Small intestine (tissue), 7 donors: ENCODE results near the gene RAD51B. TPM values are rescaled to one million over a fixed set of nuclear protein-coding genes. Genes with fewer than 3 reads are reported as not detected.
"Not testable (repeated sequence)": the region's sequence is repeated elsewhere in the genome, so short reads cannot be mapped to it uniquely, and the experiment has no call there.

Experiments used
- DNase-seq, 2 donors: peaks; one replicate each; pipeline versions ENCODE4 v3.0.0 to v3.0.0-alpha.2; 2013
- FAIRE-seq: peaks from 2 replicates; lab custom pipeline; 2012; peaks lifted over from hg19 to GRCh38; lab: Jason Lieb, UNC
- H3K27ac ChIP-seq, 3 donors: one replicate each; pipeline ENCODE4 v1.5.1; 2013; ENCODE audit warnings: low read length in 2 of 3, mild to moderate bottlenecking in 2 of 3, control low read depth in 1 of 3, inconsistent platforms in 1 of 3, low read depth in 1 of 3, moderate library complexity in 1 of 3
- H3K27me3 ChIP-seq, 3 donors: one replicate each; pipeline ENCODE4 v1.6.1; 2013; ENCODE audit warnings: low read length in 3 of 3, inconsistent platforms in 1 of 3; ENCODE audit not compliant: control insufficient read depth in 3 of 3, insufficient read depth in 3 of 3
- H3K36me3 ChIP-seq, 3 donors: one replicate each; pipeline ENCODE4 v1.6.1; 2013; ENCODE audit warnings: low read length in 3 of 3, inconsistent platforms in 1 of 3, low read depth in 1 of 3, mild to moderate bottlenecking in 1 of 3, moderate library complexity in 1 of 3; ENCODE audit not compliant: control insufficient read depth in 3 of 3, insufficient read depth in 2 of 3
- H3K4me1 ChIP-seq, 3 donors: one replicate each; pipeline ENCODE4 v1.6.1; 2013; ENCODE audit warnings: low read length in 2 of 3, inconsistent platforms in 1 of 3, low read depth in 1 of 3, mild to moderate bottlenecking in 1 of 3, moderate library complexity in 1 of 3; ENCODE audit not compliant: control insufficient read depth in 3 of 3, insufficient read depth in 2 of 3
- H3K4me3 ChIP-seq, 3 donors: one replicate each; pipeline ENCODE4 v1.5.1; 2013; ENCODE audit warnings: low read length in 3 of 3, control low read depth in 1 of 3, inconsistent platforms in 1 of 3, low read depth in 1 of 3, mild to moderate bottlenecking in 1 of 3, moderate library complexity in 1 of 3
- H3K9me3 ChIP-seq, 2 donors: one replicate each; pipeline ENCODE4 v1.6.1; 2013; ENCODE audit warnings: low read depth in 1 of 2, low read length in 1 of 2; ENCODE audit not compliant: control insufficient read depth in 2 of 2, insufficient read depth in 1 of 2
- WGBS, 3 donors: extraction: QIAGEN DNeasy Blood & Tissue Kit; methylation state at CpG; one replicate each; pipeline ENCODE4 v1.1.7; 2013; 5-methylcytosine and 5-hydroxymethylcytosine counted together
- polyA plus RNA-seq, 4 donors: library from polyadenylated mRNA; stranded (reverse) in 3 of 4; unstranded in 1 of 4; fragments of 200-250 nt in 3 of 4; fragments of 120-200 nt in 1 of 4; gene quantifications; one replicate each; pipeline versions ENCODE4 v1.2.1 to v1.2.3, GENCODE V29; 2013
- donor health status: healthy with polysubstance abuse.
- donor health status: control.
- donor health status: control.
- donor health status: Bipolar disorder and iron deficiency.
- donor health status: healthy.

RAD51B gene
- polyA plus RNA-seq, 4 donors, result 1.1 to 9.0 (median 4.1) TPM

GRCh38 chr14:68217791-68218340 lies 398.3 kb downstream of the RAD51B start:
- Histone ChIP-seq H3K27ac (no peak overlapping the region), H3K36me3 (no peaks in the 10 kb centered on the region), H3K4me3 (no peak overlapping the region), H3K9me3 (no peaks in the 10 kb centered on the region), H3K27me3 (no peaks in the 10 kb centered on the region), H3K4me1 (peaks cover 0 to 14% (median 5%) of the 10 kb centered on the region in 3 donors)
- FAIRE-seq (no peak), DNase-seq (no peak)

GRCh38 chr14:68219407-68219806 lies 399.8 kb downstream of the RAD51B start:
- FAIRE-seq (no peak), DNase-seq (no peak)
- no peak overlapping the region for H3K4me3 ChIP-seq
- H3K36me3 ChIP-seq, result no peaks in the 10 kb centered on the region
- H3K27ac ChIP-seq, result no peak overlapping the region
- peaks cover 0 to 14% (median 5%) of the 10 kb centered on the region in 3 donors for H3K4me1 ChIP-seq
- no peaks in the 10 kb centered on the region for H3K9me3 ChIP-seq
- WGBS, 3 donors, result 96 to 97% (median 96%) methylated on average over 7 of the region's 7 CpGs
- no peaks in the 10 kb centered on the region for H3K27me3 ChIP-seq

GRCh38 chr14:68221046-68221445 lies 401.5 kb downstream of the RAD51B start:
- not testable (repeated sequence) for FAIRE-seq, H3K9me3 ChIP-seq, DNase-seq, H3K4me3 ChIP-seq, H3K27ac ChIP-seq, H3K4me1 ChIP-seq, H3K36me3 ChIP-seq, H3K27me3 ChIP-seq
- WGBS, 3 donors, result 96 to 97% (median 96%) methylated on average over 2 of the region's 2 CpGs

- DNase-seq (no peak), FAIRE-seq (no peak)
- H3K9me3 ChIP-seq, result no peaks in the 10 kb centered on the region
- no peaks in the 10 kb centered on the region for H3K36me3 ChIP-seq
- WGBS, 3 donors, result 95 to 98% (median 98%) methylated on average over 4 of the region's 4 CpGs
- no peaks in the 10 kb centered on the region for H3K27me3 ChIP-seq
- H3K27ac ChIP-seq, result no peak overlapping the region
- H3K4me1 ChIP-seq, result peaks cover 0 to under 1% (median 0%) of the 10 kb centered on the region in 3 donors
- H3K4me3 ChIP-seq, result no peak overlapping the region
Measured at GRCh38 chr14:68222154-68222553, 402.6 kb downstream of the RAD51B start.

- H3K4me3 ChIP-seq, result no peak overlapping the region
- DNase-seq, result no peak
- H3K27ac ChIP-seq, result no peak overlapping the region
- WGBS, 3 donors, result 94 to 97% (median 95%) methylated on average over 3 of the region's 3 CpGs
- FAIRE-seq, result no peak
- no peaks in the 10 kb centered on the region for H3K27me3 ChIP-seq
- H3K9me3 ChIP-seq, result no peaks in the 10 kb centered on the region
- H3K36me3 ChIP-seq, result no peaks in the 10 kb centered on the region
- no peaks in the 10 kb centered on the region for H3K4me1 ChIP-seq
Measured at GRCh38 chr14:68222726-68223125, 403.1 kb downstream of the RAD51B start.

GRCh38 chr14:68223631-68224030 lies 404.1 kb downstream of the RAD51B start:
- Histone ChIP-seq H3K9me3 (no peaks in the 10 kb centered on the region), H3K27me3 (no peaks in the 10 kb centered on the region), H3K36me3 (no peaks in the 10 kb centered on the region), H3K4me1 (no peaks in the 10 kb centered on the region), H3K27ac (no peak overlapping the region), H3K4me3 (no peak overlapping the region)
- FAIRE-seq, result no peak
- DNase-seq, result no peak

GRCh38 chr14:68225321-68225720 lies 405.7 kb downstream of the RAD51B start:
- no peak overlapping the region for H3K27ac ChIP-seq
- FAIRE-seq (no peak), DNase-seq (no peak)
- no peaks in the 10 kb centered on the region for H3K27me3 ChIP-seq
- H3K9me3 ChIP-seq, result no peaks in the 10 kb centered on the region
- peaks cover 0 to under 1% (median 0%) of the 10 kb centered on the region in 3 donors for H3K4me1 ChIP-seq
- H3K36me3 ChIP-seq, result no peaks in the 10 kb centered on the region
- no peak overlapping the region for H3K4me3 ChIP-seq
- WGBS, 3 donors, result 84 to 91% (median 88%) methylated on average over 2 of the region's 2 CpGs

GRCh38 chr14:68226523-68226922 lies 406.9 kb downstream of the RAD51B start:
- WGBS, 3 donors, result 93 to 100% (median 96%) methylated on average over 4 of the region's 4 CpGs
- no peak for DNase-seq

GRCh38 chr14:68228656-68229055 lies 409.1 kb downstream of the RAD51B start:
- Histone ChIP-seq H3K4me3 (no peak overlapping the region), H3K36me3 (no peaks in the 10 kb centered on the region), H3K27ac (no peak overlapping the region), H3K9me3 (no peaks in the 10 kb centered on the region), H3K4me1 (peaks cover 0 to 32% (median 10%) of the 10 kb centered on the region in 3 donors), H3K27me3 (no peaks in the 10 kb centered on the region)
- no peak for FAIRE-seq
- 96 to 100% (median 97%) methylated on average over 3 of the region's 3 CpGs for WGBS, 3 donors
- no peak for DNase-seq

More at GRCh38 chr14:68226523-68226922, 406.9 kb downstream of the RAD51B start:
- H3K27me3 ChIP-seq, result no peaks in the 10 kb centered on the region
- no peaks in the 10 kb centered on the region for H3K36me3 ChIP-seq
- peaks cover 0 to 12% (median 0%) of the 10 kb centered on the region in 3 donors for H3K4me1 ChIP-seq
- no peak for FAIRE-seq
- H3K27ac ChIP-seq, result no peak overlapping the region
- H3K4me3 ChIP-seq, result no peak overlapping the region
- H3K9me3 ChIP-seq, result no peaks in the 10 kb centered on the region
